Vagina (tissue), 2 donors: ENCODE measurements around the gene MAML3. TPM values are rescaled to one million over a fixed set of nuclear protein-coding genes. Genes with fewer than 3 reads are reported as not detected.

Source experiments
- DNase-seq, 2 donors: peaks; one replicate each; pipeline ENCODE4 v3.0.0-alpha.2; 2017; ENCODE audit errors: extremely low spot score in 2 of 2
- H3K27ac ChIP-seq: fragments of 200-600 bp; sonication (generic); one replicate; pipeline ENCODE4 v1.5.1; 2019
- H3K27me3 ChIP-seq: fragments of 200-600 bp; sonication (generic); one replicate; pipeline ENCODE4 v1.5.1; 2019
- H3K36me3 ChIP-seq, 2 donors: fragments of 200-600 bp; sonication (generic); one replicate each; pipeline ENCODE4 v1.5.1; 2017 to 2019
- H3K4me1 ChIP-seq: fragments of 200-600 bp; sonication (generic); one replicate; pipeline ENCODE4 v1.5.1; 2019
- H3K4me3 ChIP-seq, 2 donors: fragments of 200-600 bp; sonication (generic); 1 replicate in 1 of 2; 2 replicates in 1 of 2; pipeline ENCODE4 v1.5.1; 2016 to 2019
- H3K9me3 ChIP-seq: fragments of 200-600 bp; sonication (generic); one replicate; pipeline ENCODE4 v1.5.1; 2019
- CTCF ChIP-seq, 3 experiments: fragments of 450-650 bp in 2 of 3; fragments of 200-600 bp in 1 of 3; sonication (generic) in 1 of 3; IDR thresholded peaks; one replicate each; pipeline ENCODE4 v1.5.1; 2017 to 2019; ENCODE audit warnings: antibody characterized with exemption in 3 of 3, mild to moderate bottlenecking in 2 of 3, moderate library complexity in 2 of 3
- POLR2A ChIP-seq, 2 donors: fragments of 450-650 bp; IDR thresholded peaks; one replicate each; pipeline ENCODE4 v1.6.1; 2017; ENCODE audit warnings: antibody characterized with exemption in 2 of 2, mild to moderate bottlenecking in 2 of 2, moderate library complexity in 2 of 2
- POLR2AphosphoS5 ChIP-seq, 2 donors: sonication (generic); formaldehyde crosslinking; IDR thresholded peaks; one replicate each; pipeline ENCODE4 v1.9.0; 2017; ENCODE audit warnings: antibody characterized with exemption in 2 of 2, mild to moderate bottlenecking in 2 of 2, low read depth in 1 of 2; ENCODE audit not compliant: insufficient read depth in 1 of 2
- intact Hi-C: fragments of 100-400 bp; cut with DNase I; formaldehyde crosslinking; loops from one replicate; pipeline ENCODE4 v1.15.1; 2023
- total RNA-seq: library from RNA; depleted of rRNA; stranded (reverse); fragments of >200 nt; gene quantifications from one replicate; pipeline ENCODE4 v1.2.3, GENCODE V29; 2016

MAML3 gene
- total RNA-seq, 1 donor from 2014 or later = 16.2 TPM

GRCh38 chr4:139802488-139802887 lies 351.5 kb downstream of the MAML3 start:
- no peak for DNase-seq
- Histone ChIP-seq H3K9me3 (no peaks in the 10 kb centered on the region), H3K27me3 (no peaks in the 10 kb centered on the region), H3K36me3 (no peaks in the 10 kb centered on the region), H3K27ac (no peak overlapping the region), H3K4me1 (no peaks in the 10 kb centered on the region), H3K4me3 (no peak overlapping the region)
- intact Hi-C loops = no loop called here
- TF ChIP-seq POLR2AphosphoS5 (IDR thresholded peaks at IDR 0.05; ENCODE audit: insufficient read depth in 1 of 2, low read depth in 1 of 2) (no peak), CTCF (IDR thresholded peaks at IDR 0.05) (no peak), POLR2A (IDR thresholded peaks at IDR 0.05) (no peak)

GRCh38 chr4:139801895-139802294 lies 352.1 kb downstream of the MAML3 start:
- intact Hi-C loops = no loop called here
- Histone ChIP-seq H3K4me1 (no peaks in the 10 kb centered on the region), H3K9me3 (no peaks in the 10 kb centered on the region), H3K27ac (no peak overlapping the region), H3K36me3 (no peaks in the 10 kb centered on the region), H3K27me3 (no peaks in the 10 kb centered on the region), H3K4me3 (no peak overlapping the region)
- TF ChIP-seq POLR2AphosphoS5 (IDR thresholded peaks at IDR 0.05; ENCODE audit: insufficient read depth in 1 of 2, low read depth in 1 of 2) (no peak), CTCF (IDR thresholded peaks at IDR 0.05) (no peak), POLR2A (IDR thresholded peaks at IDR 0.05) (no peak)
- DNase-seq = peak in 1 of 2 donors; percentile 10

GRCh38 chr4:139800082-139800481 lies 353.9 kb downstream of the MAML3 start:
- no peaks in the 10 kb centered on the region for H3K27me3 ChIP-seq
- TF ChIP-seq POLR2A (IDR thresholded peaks at IDR 0.05) = no peak
- TF ChIP-seq CTCF (IDR thresholded peaks at IDR 0.05) = no peak
- no peak for TF ChIP-seq POLR2AphosphoS5 (IDR thresholded peaks at IDR 0.05; ENCODE audit: insufficient read depth in 1 of 2, low read depth in 1 of 2)
- no peaks in the 10 kb centered on the region for H3K36me3 ChIP-seq
- H3K4me3 ChIP-seq = no peak overlapping the region
- H3K9me3 ChIP-seq = no peaks in the 10 kb centered on the region
- peaks cover 7% of the 10 kb centered on the region for H3K4me1 ChIP-seq
- DNase-seq = no peak
- H3K27ac ChIP-seq = no peak overlapping the region
- intact Hi-C loops = no loop called here

- DNase-seq = no peak
- H3K9me3 ChIP-seq = no peaks in the 10 kb centered on the region
- no peak for TF ChIP-seq POLR2AphosphoS5 (IDR thresholded peaks at IDR 0.05; ENCODE audit: insufficient read depth in 1 of 2, low read depth in 1 of 2)
- no peak for TF ChIP-seq POLR2A (IDR thresholded peaks at IDR 0.05)
- TF ChIP-seq CTCF (IDR thresholded peaks at IDR 0.05) = no peak
- H3K36me3 ChIP-seq = no peaks in the 10 kb centered on the region
- no peak overlapping the region for H3K27ac ChIP-seq
- intact Hi-C loops = no loop called here
- H3K4me1 ChIP-seq = peaks cover 12% of the 10 kb centered on the region
- no peak overlapping the region for H3K4me3 ChIP-seq
- no peaks in the 10 kb centered on the region for H3K27me3 ChIP-seq
Measured at GRCh38 chr4:139799615-139800014, 354.4 kb downstream of the MAML3 start.

- Histone ChIP-seq H3K27ac (no peak overlapping the region), H3K27me3 (no peaks in the 10 kb centered on the region), H3K36me3 (no peaks in the 10 kb centered on the region), H3K4me1 (peaks cover 18% of the 10 kb centered on the region), H3K4me3 (no peak overlapping the region), H3K9me3 (no peaks in the 10 kb centered on the region)
- intact Hi-C loops = no loop called here
- TF ChIP-seq POLR2A (IDR thresholded peaks at IDR 0.05) = no peak
- TF ChIP-seq POLR2AphosphoS5 (IDR thresholded peaks at IDR 0.05; ENCODE audit: insufficient read depth in 1 of 2, low read depth in 1 of 2) = no peak
- TF ChIP-seq CTCF (IDR thresholded peaks at IDR 0.05) = no peak
- no peak for DNase-seq
Measured at GRCh38 chr4:139798456-139798855, 355.5 kb downstream of the MAML3 start.
